Pancreas (tissue), 10 donors: ENCODE data around the gene DTNB. TPM values are rescaled to one million over a fixed set of nuclear protein-coding genes. Genes with fewer than 3 reads are reported as not detected.

ENCODE experiments used
- ATAC-seq, 4 donors: fragments of 200-7000 bp; cut with Tn5 transposase; one replicate each; pipeline versions ENCODE4 v1.8.0 to v1.9.1; 2020; ENCODE audit warnings: mild to moderate bottlenecking in 4 of 4, moderate library complexity in 4 of 4
- DNase-seq, 6 donors: peaks; one replicate each; pipeline ENCODE4 v3.0.0-alpha.2; 2020
- FAIRE-seq: peaks from 2 replicates; lab custom pipeline; 2012; peaks lifted over from hg19 to GRCh38; lab: Jason Lieb, UNC
- H3K27ac ChIP-seq, 4 donors: fragments of 200-600 bp; sonication (generic); 1 replicate in 3 of 4; 2 replicates in 1 of 4; pipeline versions ENCODE4 v1.5.0 to v1.8.0; 2020
- H3K27me3 ChIP-seq, 4 donors: fragments of 200-600 bp; one replicate each; pipeline ENCODE4 v1.8.0; 2021
- H3K36me3 ChIP-seq, 3 donors: fragments of 200-600 bp; sonication (generic) in 1 of 3; one replicate each; pipeline versions ENCODE4 v1.5.0 to v1.8.0; 2020 to 2021
- H3K4me1 ChIP-seq, 3 donors: fragments of 200-600 bp; one replicate each; pipeline ENCODE4 v1.8.0; 2021
- H3K4me3 ChIP-seq, 4 donors: fragments of 200-600 bp; sonication (generic) in 2 of 4; one replicate each; pipeline versions ENCODE4 v1.5.0 to v1.8.0; 2020 to 2021
- H3K9me3 ChIP-seq, 4 donors: fragments of 200-600 bp; one replicate each; pipeline ENCODE4 v1.8.0; 2021
- WGBS, 2 donors: extraction: QIAGEN DNeasy Blood & Tissue Kit; methylation state at CpG; one replicate each; pipeline ENCODE4 v1.1.7; 2013; 5-methylcytosine and 5-hydroxymethylcytosine counted together
- intact Hi-C, 3 donors: fragments of 100-400 bp; cut with DNase I; formaldehyde crosslinking; loops; one replicate each; pipeline versions ENCODE4 v1.11.1 to v1.14.2; 2022
- polyA plus RNA-seq, 2 donors: library from polyadenylated mRNA; stranded (reverse); fragments of 200-250 nt; gene quantifications; one replicate each; pipeline ENCODE4 v1.2.3, GENCODE V29; 2013
- total RNA-seq, 6 donors: library from RNA; stranded (reverse); fragmentation: NEBNext Ultra II Directional in 4 of 6; extraction: Animal tissue kit (Norgen Biotek cat#: 25700) in 4 of 6; gene quantifications; one replicate each; pipeline versions ENCODE4 v1.2.1 to v1.2.4, GENCODE V29; 2021 to 2023
- TF ChIP-seq, protein P1 (sequence below), 4 donors: fragments of 200-600 bp; sonication (generic) in 3 of 4; IDR thresholded peaks; one replicate each; pipeline versions ENCODE4 v1.5.0 to v1.8.0; 2021; ENCODE audit warnings: antibody characterized with exemption in 4 of 4
- donor health status: healthy with polysubstance abuse.
- donor health status: DM: no; HTN: no; CAD: no; lungs with moderate emphysema.
- donor health status: DM: no; HTN: no; CAD: no.
- donor health status: control.
- donor health status: control.
- donor health status: Bipolar disorder and iron deficiency.
- donor health status: DM: yes; HTN: yes; CAD: no.
- donor health status: DM: no; HTN: no; CAD: no.
- donor health status: DM: no; HTN: no; CAD: no.
- donor health status: DM: yes; HTN: yes; CAD: no.

DTNB gene
- total and polyA plus RNA-seq, 8 donors: 10.8 to 27.8 (median 15.1) TPM

DNA sequence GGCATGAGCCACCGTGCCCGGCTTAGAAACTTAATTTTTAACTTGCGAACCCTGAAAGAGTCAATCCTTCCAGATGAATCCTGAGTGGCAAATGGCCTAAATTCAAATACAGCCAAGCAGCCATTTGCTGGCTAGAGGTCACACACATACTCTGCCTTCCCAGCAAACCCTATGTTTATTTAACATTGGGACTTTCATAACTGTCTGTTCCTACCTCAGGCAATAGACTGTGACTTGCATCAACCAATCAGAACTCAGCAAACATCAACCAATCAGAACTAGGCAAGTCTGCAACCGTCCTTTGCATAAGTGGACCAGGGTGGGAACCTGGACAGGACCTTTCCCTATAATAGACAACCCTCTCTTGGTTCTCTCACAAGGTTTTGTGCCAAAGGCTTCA, 127.5 kb downstream of the DTNB start:
- no peak overlapping the region for H3K27ac ChIP-seq
- DNase-seq (no peak), ATAC-seq (no peak), FAIRE-seq (no peak)
- no peaks in the 10 kb centered on the region for H3K4me1 ChIP-seq
- WGBS, 2 donors: 96 to 98% methylated on average over 4 of the region's 4 CpGs
- H3K27me3 ChIP-seq: no peaks in the 10 kb centered on the region
- H3K9me3 ChIP-seq: no peaks in the 10 kb centered on the region
- no peak overlapping the region for H3K4me3 ChIP-seq
- H3K36me3 ChIP-seq: no peaks in the 10 kb centered on the region
- intact Hi-C loops: no loop called here
- TF ChIP-seq, protein P1, sequence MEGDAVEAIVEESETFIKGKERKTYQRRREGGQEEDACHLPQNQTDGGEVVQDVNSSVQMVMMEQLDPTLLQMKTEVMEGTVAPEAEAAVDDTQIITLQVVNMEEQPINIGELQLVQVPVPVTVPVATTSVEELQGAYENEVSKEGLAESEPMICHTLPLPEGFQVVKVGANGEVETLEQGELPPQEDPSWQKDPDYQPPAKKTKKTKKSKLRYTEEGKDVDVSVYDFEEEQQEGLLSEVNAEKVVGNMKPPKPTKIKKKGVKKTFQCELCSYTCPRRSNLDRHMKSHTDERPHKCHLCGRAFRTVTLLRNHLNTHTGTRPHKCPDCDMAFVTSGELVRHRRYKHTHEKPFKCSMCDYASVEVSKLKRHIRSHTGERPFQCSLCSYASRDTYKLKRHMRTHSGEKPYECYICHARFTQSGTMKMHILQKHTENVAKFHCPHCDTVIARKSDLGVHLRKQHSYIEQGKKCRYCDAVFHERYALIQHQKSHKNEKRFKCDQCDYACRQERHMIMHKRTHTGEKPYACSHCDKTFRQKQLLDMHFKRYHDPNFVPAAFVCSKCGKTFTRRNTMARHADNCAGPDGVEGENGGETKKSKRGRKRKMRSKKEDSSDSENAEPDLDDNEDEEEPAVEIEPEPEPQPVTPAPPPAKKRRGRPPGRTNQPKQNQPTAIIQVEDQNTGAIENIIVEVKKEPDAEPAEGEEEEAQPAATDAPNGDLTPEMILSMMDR (IDR thresholded peaks at IDR 0.05): no peak

DNA sequence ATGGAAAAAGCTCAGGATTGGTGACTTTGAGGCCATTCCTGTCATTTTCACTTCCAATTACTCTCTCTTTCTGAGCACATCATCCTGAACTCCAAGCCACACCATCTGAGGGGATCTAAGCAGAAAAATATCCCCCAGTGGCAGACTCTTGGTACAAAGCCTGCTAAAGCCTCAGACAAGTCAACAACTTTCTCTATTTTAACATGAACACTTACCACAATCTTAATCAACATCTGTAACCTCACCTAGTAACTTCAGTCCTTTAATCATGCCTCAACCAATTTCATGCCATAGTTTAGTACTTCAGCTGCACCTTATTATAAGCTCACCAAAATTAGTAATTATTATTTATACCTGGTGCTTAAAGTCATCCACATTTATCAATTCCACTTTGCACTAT, 128.9 kb downstream of the DTNB start:
- Histone ChIP-seq H3K4me3 (no peak overlapping the region), H3K27ac (no peak overlapping the region), H3K4me1 (no peaks in the 10 kb centered on the region), H3K27me3 (no peaks in the 10 kb centered on the region), H3K36me3 (no peaks in the 10 kb centered on the region), H3K9me3 (no peaks in the 10 kb centered on the region)
- TF ChIP-seq, protein P1 (IDR thresholded peaks at IDR 0.05): no peak
- no peak for ATAC-seq
- no peak for FAIRE-seq
- intact Hi-C loops: no loop called here
- DNase-seq: no peak

DNA sequence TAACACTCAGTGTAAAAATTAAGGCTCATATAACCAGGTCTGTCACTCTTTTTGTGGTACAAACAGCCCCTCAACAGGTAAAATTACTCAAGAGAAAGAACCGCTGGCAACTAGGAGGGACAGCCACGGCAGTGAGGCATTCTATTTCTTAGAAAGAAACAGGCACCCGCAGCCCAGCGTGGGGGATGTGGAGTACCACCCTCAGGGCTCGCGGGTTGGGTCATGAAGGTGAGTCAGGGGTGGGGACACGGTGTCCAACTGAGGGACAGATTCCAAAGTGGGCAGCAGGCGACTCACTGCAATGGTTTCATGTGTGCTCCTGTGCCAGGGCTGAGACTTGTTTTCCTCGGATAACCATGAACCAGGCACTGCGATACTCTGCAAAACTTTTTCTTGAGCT, 129.4 kb downstream of the DTNB start:
- DNase-seq (no peak), FAIRE-seq (no peak), ATAC-seq (no peak)
- Histone ChIP-seq H3K4me3 (no peak overlapping the region), H3K27me3 (no peaks in the 10 kb centered on the region), H3K27ac (no peak overlapping the region), H3K9me3 (no peaks in the 10 kb centered on the region), H3K4me1 (no peaks in the 10 kb centered on the region), H3K36me3 (no peaks in the 10 kb centered on the region)
- TF ChIP-seq, protein P1 (IDR thresholded peaks at IDR 0.05): no peak
- intact Hi-C loops: no loop called here
- WGBS, 2 donors: 89 to 90% methylated on average over 10 of the region's 10 CpGs

DNA sequence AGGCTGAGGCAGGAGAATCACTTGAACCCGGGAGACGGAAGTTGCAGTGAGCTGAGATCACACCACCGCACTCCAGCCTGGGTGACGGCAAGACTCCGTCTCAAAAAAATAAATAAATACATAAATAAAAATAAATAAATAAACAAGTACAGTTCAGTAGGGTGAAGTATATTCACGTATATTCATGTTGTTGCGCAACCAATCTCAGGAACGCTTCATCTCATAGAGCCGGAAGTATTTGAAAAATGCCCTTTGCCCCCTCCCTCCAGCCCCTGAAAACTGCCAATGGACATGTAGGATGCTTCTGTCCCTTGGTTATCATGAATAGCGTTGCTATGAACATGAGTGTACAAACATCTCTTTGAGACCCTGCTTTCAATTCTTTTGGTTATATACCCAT, 132.0 kb downstream of the DTNB start:
- ATAC-seq (no peak), DNase-seq (no peak), FAIRE-seq (no peak)
- Histone ChIP-seq H3K4me3 (no peak overlapping the region), H3K9me3 (no peaks in the 10 kb centered on the region), H3K27me3 (no peaks in the 10 kb centered on the region), H3K4me1 (no peaks in the 10 kb centered on the region), H3K27ac (no peak overlapping the region), H3K36me3 (no peaks in the 10 kb centered on the region)
- TF ChIP-seq, protein P1 (IDR thresholded peaks at IDR 0.05): no peak
- WGBS, 2 donors: 96 to 97% methylated on average over 10 of the region's 10 CpGs
- intact Hi-C loops: no loop called here

DNA sequence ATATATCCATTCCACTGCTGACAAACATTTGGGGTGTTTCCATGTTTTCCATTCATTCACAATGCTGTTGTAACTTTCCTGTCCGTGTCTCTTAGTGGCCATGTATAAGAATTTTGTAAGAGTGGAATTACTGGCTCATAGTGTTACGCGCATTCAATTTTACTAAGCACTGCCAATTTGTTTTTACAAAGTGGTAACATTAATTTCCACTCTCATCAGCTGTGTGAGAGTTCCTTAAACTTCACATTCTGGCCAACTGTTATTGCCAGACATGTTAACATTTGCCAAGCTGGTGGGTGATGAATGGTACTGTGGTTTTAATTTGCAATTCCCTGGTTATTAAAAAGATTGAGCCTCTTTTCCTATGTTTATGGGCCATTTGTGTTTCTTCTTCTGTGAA, 134.2 kb downstream of the DTNB start:
- 90 to 93% methylated on average over 3 of the region's 3 CpGs for WGBS, 2 donors
- H3K4me3 ChIP-seq: no peak overlapping the region
- intact Hi-C loops: no loop called here
- DNase-seq (no peak), FAIRE-seq (no peak), ATAC-seq (no peak)
- no peaks in the 10 kb centered on the region for H3K4me1 ChIP-seq
- no peaks in the 10 kb centered on the region for H3K27me3 ChIP-seq
- TF ChIP-seq, protein P1 (IDR thresholded peaks at IDR 0.05): no peak
- H3K27ac ChIP-seq: no peak overlapping the region
- H3K36me3 ChIP-seq: no peaks in the 10 kb centered on the region
- H3K9me3 ChIP-seq: no peaks in the 10 kb centered on the region
